Measurements from ENCODE around the gene TTLL8. TPM values are rescaled to one million over a fixed set of nuclear protein-coding genes. Genes with fewer than 3 reads are reported as not detected.

Gene TTLL8
- total RNA-seq, 1 experiment from 2014 or later = not detected

GRCh38 chr22:49969751-49970527 lies 88.2 kb downstream of the TTLL8 start (continued):
- TF ChIP-seq REST (IDR thresholded peaks at IDR 0.05; ENCODE audit: low read depth) = no peak
- no peak for TF ChIP-seq SRF (IDR thresholded peaks at IDR 0.05; ENCODE audit: low read depth)
- no peak for TF ChIP-seq CEBPB (IDR thresholded peaks at IDR 0.05; ENCODE audit: low read depth)
- TF ChIP-seq POLR2AphosphoS5 (IDR thresholded peaks at IDR 0.05; ENCODE audit: low read depth, low read length) = no peak
- TF ChIP-seq RAD21 (IDR thresholded peaks at IDR 0.05; ENCODE audit: low read depth) = no peak
- no peak for TF ChIP-seq SP1 (IDR thresholded peaks at IDR 0.05; ENCODE audit: low read depth)
- no peak for TF ChIP-seq SIN3A (IDR thresholded peaks at IDR 0.05; ENCODE audit: low read depth)

- no peak for TF ChIP-seq TCF7L2 (IDR thresholded peaks at IDR 0.05; ENCODE audit: borderline replicate concordance, extremely low read depth, insufficient read depth, insufficient read length)
- TF ChIP-seq SRF (IDR thresholded peaks at IDR 0.05; ENCODE audit: low read depth) = no peak
- no peak for TF ChIP-seq RAD21 (IDR thresholded peaks at IDR 0.05; ENCODE audit: low read depth)
- TF ChIP-seq POLR2AphosphoS5 (IDR thresholded peaks at IDR 0.05; ENCODE audit: low read depth, low read length) = no peak
- no peak for TF ChIP-seq CEBPB (IDR thresholded peaks at IDR 0.05; ENCODE audit: low read depth)
- TF ChIP-seq ZBTB33 (IDR thresholded peaks at IDR 0.05; ENCODE audit: extremely low read depth, insufficient replicate concordance, low read length) = no peak
- TF ChIP-seq CTCF (IDR thresholded peaks at IDR 0.05 in 2 of 3, conservative IDR thresholded peaks at IDR 0.05 in 1 of 3; ENCODE audit: borderline replicate concordance in 1 of 3, insufficient read depth in 1 of 3, low read depth in 2 of 3, low read length in 2 of 3) = no peak
- TF ChIP-seq MAX (IDR thresholded peaks at IDR 0.05) = no peak
- POLR2A ChIA-PET = no interaction called here
- Histone ChIP-seq H4K20me1 (ENCODE audit: insufficient read depth) (peaks cover 2% of the 10 kb centered on the region; the same call in 1 of the 2 replicates), H2AFZ (ENCODE audit: low read depth, low read length, poor library complexity, severe bottlenecking) (no peak overlapping the region), H3K27ac (ENCODE audit: low read depth, low read length) (peak overlapping the region; percentile 70; the same call in 1 of the 2 replicates), H3K9me3 (ENCODE audit: control insufficient read depth in 1 of 2, insufficient read depth in 1 of 2, low read depth in 1 of 2, low read length in 2 of 2) (no peaks in the 10 kb centered on the region), H3K36me3 (ENCODE audit: control insufficient read depth in 1 of 2, insufficient read depth in 2 of 2, low read length in 2 of 2) (peaks cover 5 to 9% of the 10 kb centered on the region in 2 experiments; a peak in 3 of 4 replicates), H3K27me3 (ENCODE audit: insufficient read depth, low read length) (no peaks in the 10 kb centered on the region), H3K4me3 (replicated peaks in 1 of 2; ENCODE audit: low read depth in 1 of 2, low read length in 2 of 2) (no peak overlapping the region), H3K9me2 (ENCODE audit: insufficient read depth) (no peaks in the 10 kb centered on the region), H3K4me2 (ENCODE audit: low read length) (peak overlapping the region; percentile 95; the same call in 1 of the 2 replicates), H3K4me1 (ENCODE audit: control insufficient read depth in 1 of 2, insufficient read depth in 2 of 2, low read length in 2 of 2) (peaks cover 37 to 82% of the 10 kb centered on the region in 2 experiments), H3K79me2 (ENCODE audit: insufficient read depth, low read length) (peaks cover 14% of the 10 kb centered on the region; the same call in 1 of the 2 replicates), H3K9ac (ENCODE audit: low read length) (peak overlapping the region; percentile 85; the same call in 1 of the 2 replicates)
- no peak for ATAC-seq
- DNase-seq (ENCODE audit: low read depth, low spot score) = no peak
- CTCF ChIA-PET = no interaction called here
- intact Hi-C loops (cut with micrococcal nuclease) = no loop called here
- BruUV-seq (replicated peaks) = no TSS peak
- RAD21 ChIA-PET (ENCODE audit: low non-redundant PET in 1 of 2, low total read pairs in 2 of 2, uncharacterized antibody in 2 of 2, unreplicated experiment in 2 of 2) = no interaction called here
These were observed 89.1 kb downstream of the TTLL8 start for GRCh38 chr22:49968831-49969661.

All from HCT116 (cell line).